HCT116 (cell line): ENCODE results near the gene MYCBP. TPM values are rescaled to one million over a fixed set of nuclear protein-coding genes. Genes with fewer than 3 reads are reported as not detected.
A peak's percentile ranks its signal among the peaks of the same experiment; 100 is the strongest.

ENCODE experiments used
- ATAC-seq: fragments of 200-7000 bp; cut with Tn5 transposase; 2 replicates; pipeline ENCODE4 v1.9.1; 2020; ENCODE audit warnings: mild to moderate bottlenecking, moderate library complexity
- BruUV-seq: library from RNA; stranded (reverse); fragments of 400-500 nt; replicated peaks from 2 replicates; lab custom pipeline; 2021; lab: Mats Ljungman, UMichigan
- CTCF ChIA-PET: fragments of 300-600 bp; sonication (Branson Sonifier 250); formaldehyde crosslinking; loops from one replicate; lab custom pipeline; 2021; ENCODE audit warnings: antibody characterized with exemption; lab: Charles Lee
- POLR2A ChIA-PET: fragments of 300-600, 350-600 bp; sonication (Branson Sonifier 250); formaldehyde crosslinking; loops from one replicate; lab custom pipeline; 2021; ENCODE audit warnings: antibody characterized with exemption; lab: Charles Lee
- RAD21 ChIA-PET, 2 experiments: fragments of 300-600 bp; sonication (Branson Sonifier 250); formaldehyde crosslinking; loops; one replicate each; lab custom pipeline; 2023; ENCODE audit warnings: low total read pairs in 2 of 2; ENCODE audit not compliant: uncharacterized antibody in 2 of 2, unreplicated experiment in 2 of 2, low non-redundant PET in 1 of 2; lab: Charles Lee
- DNase-seq: peaks from one replicate; pipeline ENCODE4 v3.0.0-alpha.2; 2010; ENCODE audit warnings: low read depth, low spot score
- H2AFZ ChIP-seq: fragments of 200-600 bp; shearing (Covaris generic), sonication (generic); 2 replicates; pipeline ENCODE4 v1.6.1; 2017; ENCODE audit warnings: low read depth, mixed run types, mixed read lengths, antibody characterized with exemption, low read length; ENCODE audit not compliant: poor library complexity, severe bottlenecking
- H3K27ac ChIP-seq: 2 replicates; pipeline ENCODE4 v1.5.1; 2012; ENCODE audit warnings: low read depth, low read length
- H3K27me3 ChIP-seq: fragments of 200-600 bp; sonication (generic); 2 replicates; pipeline ENCODE4 v1.6.1; 2016; ENCODE audit warnings: mixed run types, low read length, mixed read lengths; ENCODE audit not compliant: insufficient read depth
- H3K36me3 ChIP-seq, 2 experiments: fragments of 200-500 bp in 1 of 2; fragments of 200-600 bp in 1 of 2; sonication (Bioruptor generic) in 1 of 2; sonication (generic) in 1 of 2; 2 replicates each; pipeline versions ENCODE4 v1.5.1 to v1.6.1; 2014 to 2016; ENCODE audit warnings: low read length in 2 of 2, inconsistent platforms in 1 of 2, mixed read lengths in 1 of 2, mixed run types in 1 of 2; ENCODE audit not compliant: insufficient read depth in 2 of 2, control insufficient read depth in 1 of 2
- H3K4me1 ChIP-seq, 2 experiments: fragments of 200-600 bp in 1 of 2; sonication (generic) in 1 of 2; 2 replicates each; pipeline versions ENCODE4 v1.5.1 to v1.6.1; 2012 to 2017; ENCODE audit warnings: low read length in 2 of 2, inconsistent platforms in 1 of 2, mild to moderate bottlenecking in 1 of 2, mixed read lengths in 1 of 2, mixed run types in 1 of 2, moderate library complexity in 1 of 2; ENCODE audit not compliant: insufficient read depth in 2 of 2, control insufficient read depth in 1 of 2
- H3K4me2 ChIP-seq: fragments of 200-600 bp; sonication (generic); 2 replicates; pipeline ENCODE4 v1.6.1; 2017; ENCODE audit warnings: mixed run types, low read length, mixed read lengths
- H3K4me3 ChIP-seq, 2 experiments: fragments of 200-600 bp in 1 of 2; sonication (generic) in 1 of 2; replicated peaks in 1 of 2; 2 replicates each; pipeline ENCODE4 v1.5.1; 2011 to 2016; ENCODE audit warnings: low read length in 2 of 2, control low read depth in 1 of 2, low read depth in 1 of 2, mild to moderate bottlenecking in 1 of 2, mixed read lengths in 1 of 2, mixed run types in 1 of 2
- H3K79me2 ChIP-seq: fragments of 200-600 bp; sonication (generic); 2 replicates; pipeline ENCODE4 v1.6.1; 2017; ENCODE audit warnings: mild to moderate bottlenecking, mixed run types, low read length, moderate library complexity, mixed read lengths; ENCODE audit not compliant: insufficient read depth
- H3K9ac ChIP-seq: fragments of 200-600 bp; sonication (generic); 2 replicates; pipeline ENCODE4 v1.6.1; 2016; ENCODE audit warnings: low read length, mixed read lengths
- H3K9me2 ChIP-seq: fragments of 200-600 bp; sonication (generic), shearing (Covaris generic); 2 replicates; pipeline ENCODE4 v1.6.1; 2017; ENCODE audit warnings: mixed run types, mild to moderate bottlenecking, moderate library complexity; ENCODE audit not compliant: insufficient read depth
- H3K9me3 ChIP-seq, 2 experiments: fragments of 200-500 bp in 1 of 2; fragments of 200-600 bp in 1 of 2; sonication (Bioruptor generic) in 1 of 2; sonication (generic) in 1 of 2; 2 replicates each; pipeline ENCODE4 v1.6.1; 2014 to 2017; ENCODE audit warnings: low read length in 2 of 2, mixed read lengths in 2 of 2, inconsistent platforms in 1 of 2, low read depth in 1 of 2, mild to moderate bottlenecking in 1 of 2, mixed run types in 1 of 2, moderate library complexity in 1 of 2; ENCODE audit not compliant: control insufficient read depth in 1 of 2, insufficient read depth in 1 of 2
- H4K20me1 ChIP-seq: fragments of 200-600 bp; sonication (generic), shearing (Covaris generic); 2 replicates; pipeline ENCODE4 v1.6.1; 2017; ENCODE audit warnings: mixed run types, mild to moderate bottlenecking, moderate library complexity; ENCODE audit not compliant: insufficient read depth
- CBX3 ChIP-seq: IDR thresholded peaks from 2 replicates; pipeline ENCODE4 v1.6.1; 2012; ENCODE audit warnings: low read depth
- POLR2A ChIP-seq: IDR thresholded peaks from 2 replicates; pipeline ENCODE4 v1.7.0; 2011; ENCODE audit warnings: borderline replicate concordance; ENCODE audit not compliant: insufficient read depth, insufficient read length; ENCODE audit errors: extremely low read depth
- SIN3A ChIP-seq: IDR thresholded peaks from 2 replicates; pipeline ENCODE4 v1.6.1; 2012; ENCODE audit warnings: low read depth
- SRF ChIP-seq: IDR thresholded peaks from 2 replicates; pipeline ENCODE4 v1.6.1; 2012; ENCODE audit warnings: low read depth
- TCF7L2 ChIP-seq: IDR thresholded peaks from 2 replicates; pipeline ENCODE4 v1.7.0; 2011; ENCODE audit warnings: borderline replicate concordance, inconsistent platforms; ENCODE audit not compliant: insufficient read depth, insufficient read length; ENCODE audit errors: extremely low read depth
- YY1 ChIP-seq: IDR thresholded peaks from 2 replicates; pipeline ENCODE4 v1.6.1; 2011; ENCODE audit warnings: low read length, low read depth, moderate library complexity, mild to moderate bottlenecking; ENCODE audit not compliant: insufficient replicate concordance; ENCODE audit errors: extremely low read depth
- ZFX ChIP-seq: fragments of 450-650 bp; IDR thresholded peaks from 2 replicates; pipeline ENCODE4 v1.6.1; 2017
- intact Hi-C: fragments of 100-400 bp; cut with micrococcal nuclease; formaldehyde crosslinking; loops from 2 replicates; pipeline ENCODE4 v1.10.0; 2022
- total RNA-seq: library from RNA; stranded (reverse); gene quantifications from one replicate; pipeline ENCODE4 v1.2.1, GENCODE V29; 2021; ENCODE audit not compliant: unreplicated experiment
- TF ChIP-seq, protein P1 (sequence below), 3 experiments: fragments of 200-600 bp in 1 of 3; sonication (generic) in 1 of 3; IDR thresholded peaks in 2 of 3; conservative IDR thresholded peaks in 1 of 3; 2 replicates each; pipeline ENCODE4 v1.5.1; 2012 to 2017; ENCODE audit warnings: low read depth in 2 of 3, low read length in 2 of 3, antibody characterized with exemption in 1 of 3, borderline replicate concordance in 1 of 3, control low read depth in 1 of 3, mild to moderate bottlenecking in 1 of 3, mixed read lengths in 1 of 3, mixed run types in 1 of 3, moderate library complexity in 1 of 3; ENCODE audit not compliant: insufficient read depth in 1 of 3
- TF ChIP-seq, protein P2 (sequence below): IDR thresholded peaks from 2 replicates; pipeline ENCODE4 v1.6.1; 2012; ENCODE audit warnings: low read depth

The MYCBP gene
- total RNA-seq, 1 experiment from 2014 or later, result 40.2 TPM

DNA sequence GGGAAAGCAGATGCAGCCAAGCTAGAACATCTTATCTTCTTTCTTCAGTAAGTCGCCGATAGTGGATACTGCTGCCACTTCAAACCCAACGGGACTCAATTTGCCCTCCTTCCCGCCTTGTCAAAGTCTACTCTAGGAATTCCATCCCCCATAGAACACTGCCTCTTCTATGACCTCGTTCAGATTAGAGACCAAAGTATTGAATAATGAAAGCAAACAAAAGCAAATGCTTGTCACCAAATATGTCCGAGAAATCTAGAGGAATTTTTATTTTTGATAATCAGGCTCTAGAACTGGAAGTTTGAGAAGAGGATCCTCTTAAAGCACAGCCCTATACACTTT, 12.7 kb downstream of the MYCBP start:
- Histone ChIP-seq H3K9me2 (no peaks in the 10 kb centered on the region), H3K4me2 (peak overlapping the region; percentile 99), H4K20me1 (no peaks in the 10 kb centered on the region), H3K36me3 (peaks cover 7 to 8% of the 10 kb centered on the region in 2 experiments; a peak in 3 of 4 replicates), H3K9me3 (no peaks in the 10 kb centered on the region), H3K9ac (peak overlapping the region; percentile 68), H3K27me3 (no peaks in the 10 kb centered on the region), H3K79me2 (peaks cover 16% of the 10 kb centered on the region; the same call in 1 of the 2 replicates), H3K4me3 (peak overlapping the region; percentile 76 to 93), H3K4me1 (peaks cover 4 to 19% of the 10 kb centered on the region in 2 experiments), H2AFZ (peak overlapping the region; percentile 58), H3K27ac (0 out of 2 replicates have a peak overlapping the region, but pooled peaks have one; percentile 15)
- ATAC-seq (no peak), DNase-seq (no peak)
- ChIA-PET RAD21 (no interaction called here), POLR2A (no interaction called here), CTCF (no interaction called here)
- no peak for TF ChIP-seq POLR2A
- TF ChIP-seq CBX3, result no peak
- no peak for TF ChIP-seq YY1
- TF ChIP-seq SRF, result no peak
- no peak for TF ChIP-seq TCF7L2
- TF ChIP-seq, protein P1, sequence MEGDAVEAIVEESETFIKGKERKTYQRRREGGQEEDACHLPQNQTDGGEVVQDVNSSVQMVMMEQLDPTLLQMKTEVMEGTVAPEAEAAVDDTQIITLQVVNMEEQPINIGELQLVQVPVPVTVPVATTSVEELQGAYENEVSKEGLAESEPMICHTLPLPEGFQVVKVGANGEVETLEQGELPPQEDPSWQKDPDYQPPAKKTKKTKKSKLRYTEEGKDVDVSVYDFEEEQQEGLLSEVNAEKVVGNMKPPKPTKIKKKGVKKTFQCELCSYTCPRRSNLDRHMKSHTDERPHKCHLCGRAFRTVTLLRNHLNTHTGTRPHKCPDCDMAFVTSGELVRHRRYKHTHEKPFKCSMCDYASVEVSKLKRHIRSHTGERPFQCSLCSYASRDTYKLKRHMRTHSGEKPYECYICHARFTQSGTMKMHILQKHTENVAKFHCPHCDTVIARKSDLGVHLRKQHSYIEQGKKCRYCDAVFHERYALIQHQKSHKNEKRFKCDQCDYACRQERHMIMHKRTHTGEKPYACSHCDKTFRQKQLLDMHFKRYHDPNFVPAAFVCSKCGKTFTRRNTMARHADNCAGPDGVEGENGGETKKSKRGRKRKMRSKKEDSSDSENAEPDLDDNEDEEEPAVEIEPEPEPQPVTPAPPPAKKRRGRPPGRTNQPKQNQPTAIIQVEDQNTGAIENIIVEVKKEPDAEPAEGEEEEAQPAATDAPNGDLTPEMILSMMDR (IDR thresholded peaks at IDR 0.05 in 2 of 3, conservative IDR thresholded peaks at IDR 0.05 in 1 of 3; ENCODE audit: borderline replicate concordance in 1 of 3, insufficient read depth in 1 of 3, low read depth in 2 of 3, low read length in 2 of 3), result no peak
- TF ChIP-seq SIN3A, result no peak
- TF ChIP-seq ZFX, result no peak
- TF ChIP-seq, protein P2, sequence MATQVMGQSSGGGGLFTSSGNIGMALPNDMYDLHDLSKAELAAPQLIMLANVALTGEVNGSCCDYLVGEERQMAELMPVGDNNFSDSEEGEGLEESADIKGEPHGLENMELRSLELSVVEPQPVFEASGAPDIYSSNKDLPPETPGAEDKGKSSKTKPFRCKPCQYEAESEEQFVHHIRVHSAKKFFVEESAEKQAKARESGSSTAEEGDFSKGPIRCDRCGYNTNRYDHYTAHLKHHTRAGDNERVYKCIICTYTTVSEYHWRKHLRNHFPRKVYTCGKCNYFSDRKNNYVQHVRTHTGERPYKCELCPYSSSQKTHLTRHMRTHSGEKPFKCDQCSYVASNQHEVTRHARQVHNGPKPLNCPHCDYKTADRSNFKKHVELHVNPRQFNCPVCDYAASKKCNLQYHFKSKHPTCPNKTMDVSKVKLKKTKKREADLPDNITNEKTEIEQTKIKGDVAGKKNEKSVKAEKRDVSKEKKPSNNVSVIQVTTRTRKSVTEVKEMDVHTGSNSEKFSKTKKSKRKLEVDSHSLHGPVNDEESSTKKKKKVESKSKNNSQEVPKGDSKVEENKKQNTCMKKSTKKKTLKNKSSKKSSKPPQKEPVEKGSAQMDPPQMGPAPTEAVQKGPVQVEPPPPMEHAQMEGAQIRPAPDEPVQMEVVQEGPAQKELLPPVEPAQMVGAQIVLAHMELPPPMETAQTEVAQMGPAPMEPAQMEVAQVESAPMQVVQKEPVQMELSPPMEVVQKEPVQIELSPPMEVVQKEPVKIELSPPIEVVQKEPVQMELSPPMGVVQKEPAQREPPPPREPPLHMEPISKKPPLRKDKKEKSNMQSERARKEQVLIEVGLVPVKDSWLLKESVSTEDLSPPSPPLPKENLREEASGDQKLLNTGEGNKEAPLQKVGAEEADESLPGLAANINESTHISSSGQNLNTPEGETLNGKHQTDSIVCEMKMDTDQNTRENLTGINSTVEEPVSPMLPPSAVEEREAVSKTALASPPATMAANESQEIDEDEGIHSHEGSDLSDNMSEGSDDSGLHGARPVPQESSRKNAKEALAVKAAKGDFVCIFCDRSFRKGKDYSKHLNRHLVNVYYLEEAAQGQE, result no peak
- BruUV-seq, result TSS peak; percentile 59
- intact Hi-C loops, result no loop called here
